RKO (cell line): ENCODE measurements around the gene CFD.
"Not testable (repeated sequence)": the region's sequence is repeated elsewhere in the genome, so short reads cannot be mapped to it uniquely, and the experiment has no call there.

Experiments
- DNase-seq: peaks from one replicate; pipeline ENCODE4 v3.0.0-alpha.2; 2016; ENCODE audit warnings: low spot score

The CFD gene

DNA sequence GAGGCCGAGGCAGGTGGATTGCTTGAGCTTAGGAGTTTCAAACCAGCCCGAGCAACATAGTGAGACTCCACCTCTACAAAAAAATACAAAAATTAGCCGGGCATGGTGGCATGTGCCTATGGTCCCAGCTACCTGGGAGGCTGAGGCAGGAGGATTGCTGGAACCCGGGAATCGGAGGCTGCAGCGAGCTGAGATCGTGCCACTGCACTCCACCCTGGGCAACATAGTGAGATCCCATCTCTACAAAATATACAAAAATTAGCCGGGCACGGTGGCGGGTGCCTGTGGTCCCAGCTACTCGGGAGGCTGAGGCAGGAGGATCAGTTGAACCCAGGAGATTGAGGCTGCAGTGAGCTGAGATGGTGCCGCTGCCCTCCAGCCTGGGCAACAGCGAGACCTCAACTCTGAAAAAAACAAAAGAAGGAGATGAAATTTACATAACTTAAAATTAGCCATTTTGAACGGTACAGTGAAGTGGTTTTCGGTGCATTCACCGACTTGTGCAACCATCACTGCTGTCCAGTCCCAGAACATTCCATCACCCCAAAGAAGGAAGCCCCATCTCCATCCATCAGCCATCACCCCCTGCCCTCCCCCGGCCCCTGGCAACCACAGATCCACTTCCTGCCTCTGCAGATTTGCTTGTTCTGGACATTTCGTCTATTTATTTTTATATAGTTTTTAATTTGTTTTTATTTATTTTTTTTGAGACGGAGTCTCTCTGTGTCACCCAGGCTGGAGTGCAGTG lies 33.4 kb upstream of the CFD start:
- no peak for DNase-seq

DNA sequence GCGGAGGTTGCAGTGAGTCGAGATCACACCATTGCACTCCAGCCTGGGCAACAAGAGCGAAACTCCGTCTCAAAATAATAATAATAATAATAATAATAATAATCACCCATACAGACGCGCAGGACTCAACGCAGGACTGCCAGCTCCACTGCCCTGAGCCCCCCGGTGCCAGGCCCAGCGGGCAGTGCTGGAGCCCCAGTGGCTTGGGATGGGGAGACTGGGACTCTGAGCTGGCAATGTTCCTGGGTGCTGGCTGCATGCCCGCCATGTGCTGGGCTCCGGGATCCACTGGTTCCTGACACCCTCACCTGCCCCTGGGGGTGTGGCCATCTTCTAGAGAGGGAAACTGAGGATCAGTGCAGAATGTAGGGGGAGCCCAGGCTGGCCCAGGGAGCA lies 32.2 kb upstream of the CFD start:
- no peak for DNase-seq

DNA sequence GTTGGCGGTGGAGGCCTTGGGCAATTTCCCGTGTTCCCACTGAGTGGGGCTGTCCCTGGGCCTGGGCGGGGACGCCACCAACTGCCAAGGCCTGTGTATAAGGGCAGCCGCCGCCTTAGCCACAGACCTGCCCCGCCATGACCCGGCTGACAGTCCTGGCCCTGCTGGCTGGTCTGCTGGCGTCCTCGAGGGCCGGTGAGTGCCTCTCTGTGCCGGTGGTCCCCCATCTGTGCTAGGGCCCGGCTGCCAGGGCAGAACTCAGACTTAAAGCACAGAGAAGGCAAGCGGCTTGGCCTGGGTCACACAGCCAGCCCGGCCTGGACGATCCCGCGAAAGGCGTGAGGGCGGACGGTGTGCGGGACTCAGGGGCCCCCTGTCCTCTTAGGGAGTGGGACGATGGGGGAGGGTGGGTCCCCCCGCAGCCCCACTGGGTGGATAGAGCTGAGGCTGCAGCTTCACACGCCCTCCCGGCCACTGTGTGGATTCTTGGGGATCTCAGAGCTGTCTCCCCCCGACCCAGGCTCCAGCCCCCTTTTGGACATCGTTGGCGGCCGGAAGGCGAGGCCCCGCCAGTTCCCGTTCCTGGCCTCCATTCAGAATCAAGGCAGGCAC lies 31.6 kb upstream of the CFD start, which contains the start of gene AZU1:
AZU1 (plus strand) TSS at position 128 of the 612 bp plus-strand sequence; CDS start at position 138, 10 bp downstream.
- no peak for DNase-seq

DNA sequence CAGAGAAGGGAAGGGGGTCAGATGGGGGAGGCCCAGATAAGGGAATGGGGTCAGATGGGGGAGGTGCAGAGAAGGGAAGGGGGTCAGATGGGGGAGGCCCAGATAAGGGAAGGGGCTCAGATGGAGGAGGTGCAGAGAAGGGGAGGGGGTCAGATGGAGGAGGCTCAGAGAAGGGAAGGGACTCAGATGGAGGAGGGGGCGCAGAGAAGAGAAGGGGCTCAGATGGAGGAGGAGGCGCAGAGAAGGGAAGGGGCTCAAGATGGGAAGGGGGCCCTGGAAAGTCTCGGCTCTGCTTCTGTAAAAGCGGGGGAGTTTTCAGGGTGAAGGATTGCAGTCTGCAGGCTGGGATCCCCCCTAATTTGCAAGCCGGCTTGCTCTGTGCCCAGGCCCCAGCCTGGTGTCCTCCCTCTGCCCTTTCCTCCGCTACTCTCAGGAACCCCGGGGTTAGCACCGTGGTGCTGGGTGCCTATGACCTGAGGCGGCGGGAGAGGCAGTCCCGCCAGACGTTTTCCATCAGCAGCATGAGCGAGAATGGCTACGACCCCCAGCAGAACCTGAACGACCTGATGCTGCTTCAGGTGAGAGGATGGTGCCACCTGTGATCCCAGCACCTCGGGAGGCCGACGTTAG lies 30.2 kb upstream of the CFD start:
- no peak for DNase-seq

DNA sequence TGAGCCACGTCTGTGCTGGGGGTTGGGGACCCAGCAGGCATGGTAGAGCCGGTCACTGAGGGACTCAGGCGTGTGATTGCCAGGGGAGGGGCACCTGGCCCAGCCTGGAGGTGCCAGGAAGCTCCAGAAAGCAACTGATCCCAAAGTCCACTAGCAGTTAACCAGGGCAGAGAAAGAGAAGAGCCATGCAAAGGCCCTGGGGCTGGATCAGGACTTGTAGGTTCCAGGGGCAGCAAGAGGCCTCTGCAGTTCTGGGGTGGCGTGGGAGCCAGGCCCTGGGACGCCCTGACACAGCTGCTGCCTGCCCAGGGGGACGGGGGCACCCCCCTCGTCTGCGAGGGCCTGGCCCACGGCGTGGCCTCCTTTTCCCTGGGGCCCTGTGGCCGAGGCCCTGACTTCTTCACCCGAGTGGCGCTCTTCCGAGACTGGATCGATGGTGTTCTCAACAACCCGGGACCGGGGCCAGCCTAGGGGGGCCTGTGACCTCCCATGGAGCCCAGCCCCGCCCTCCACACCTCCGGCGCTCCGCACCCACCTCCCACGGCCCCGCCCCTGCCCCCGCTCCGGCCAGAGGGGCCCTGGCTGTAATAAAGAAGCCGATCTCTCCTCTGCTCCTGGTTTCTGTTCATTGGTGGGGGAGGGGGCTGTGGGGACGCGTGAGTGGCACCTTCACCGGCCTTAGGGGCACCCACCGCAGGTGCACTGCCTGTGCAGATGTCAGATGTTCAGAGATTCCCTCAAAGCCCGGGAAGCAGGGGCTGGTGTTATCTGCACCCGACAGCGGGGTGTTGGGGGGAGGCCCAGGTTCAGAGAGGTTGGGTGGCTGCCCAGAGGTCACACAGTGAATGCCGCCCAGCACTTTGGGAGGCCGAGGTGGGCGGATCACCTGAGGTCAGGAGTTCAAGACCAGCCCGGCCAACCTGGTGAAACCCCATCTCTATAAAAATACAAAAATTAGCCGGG lies 27.8 kb upstream of the CFD start:
- DNase-seq = no peak

DNA sequence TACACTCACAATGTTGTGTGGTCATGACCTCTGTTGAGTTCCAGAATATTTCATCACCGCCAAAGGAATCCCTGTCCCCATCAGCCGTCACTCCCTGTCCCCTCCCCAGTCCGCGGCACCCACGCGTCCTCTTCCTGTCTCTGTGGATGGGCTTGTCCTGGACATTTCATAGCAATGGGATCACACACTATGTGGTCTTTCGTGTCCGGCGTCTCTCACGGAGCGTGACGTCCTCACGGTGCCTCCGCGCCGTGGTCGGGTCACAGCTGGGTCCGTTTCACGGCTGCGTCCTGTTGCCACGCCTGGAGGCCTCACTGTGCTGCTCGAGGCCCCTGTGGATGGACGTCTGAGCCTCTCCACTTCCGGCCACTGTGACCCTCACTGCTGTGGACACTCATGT lies 25.2 kb upstream of the CFD start:
- no peak for DNase-seq

DNA sequence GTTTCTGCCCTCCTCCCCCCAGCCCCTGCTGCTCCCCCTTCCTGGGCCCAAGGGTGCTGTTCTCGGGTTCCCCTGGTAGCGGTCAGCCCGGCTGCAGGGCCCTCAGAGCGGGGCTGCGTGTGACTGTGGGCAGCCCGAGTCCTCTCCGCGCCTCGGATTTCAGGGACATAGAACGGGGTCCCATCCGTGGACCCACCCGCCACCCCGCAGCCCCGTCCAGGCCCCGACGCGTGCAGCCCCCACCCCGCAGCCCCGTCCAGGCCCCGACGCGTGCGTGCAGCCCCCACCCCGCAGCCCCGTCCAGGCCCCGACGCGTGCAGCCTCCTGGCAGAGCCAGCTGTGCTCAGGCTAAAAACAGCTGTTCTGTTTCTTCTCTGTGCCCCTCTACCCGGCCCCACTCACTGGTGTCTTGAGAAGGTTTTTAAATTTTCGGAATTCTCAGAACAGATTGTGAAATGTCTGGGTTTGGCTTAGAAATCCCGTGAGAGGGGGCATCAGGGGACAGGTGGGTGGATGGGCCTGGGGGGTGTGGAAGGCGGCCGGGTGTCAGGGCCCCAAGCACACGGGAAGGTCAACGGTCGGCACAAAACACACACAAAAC lies 24.2 kb upstream of the CFD start:
- DNase-seq = no peak

DNA sequence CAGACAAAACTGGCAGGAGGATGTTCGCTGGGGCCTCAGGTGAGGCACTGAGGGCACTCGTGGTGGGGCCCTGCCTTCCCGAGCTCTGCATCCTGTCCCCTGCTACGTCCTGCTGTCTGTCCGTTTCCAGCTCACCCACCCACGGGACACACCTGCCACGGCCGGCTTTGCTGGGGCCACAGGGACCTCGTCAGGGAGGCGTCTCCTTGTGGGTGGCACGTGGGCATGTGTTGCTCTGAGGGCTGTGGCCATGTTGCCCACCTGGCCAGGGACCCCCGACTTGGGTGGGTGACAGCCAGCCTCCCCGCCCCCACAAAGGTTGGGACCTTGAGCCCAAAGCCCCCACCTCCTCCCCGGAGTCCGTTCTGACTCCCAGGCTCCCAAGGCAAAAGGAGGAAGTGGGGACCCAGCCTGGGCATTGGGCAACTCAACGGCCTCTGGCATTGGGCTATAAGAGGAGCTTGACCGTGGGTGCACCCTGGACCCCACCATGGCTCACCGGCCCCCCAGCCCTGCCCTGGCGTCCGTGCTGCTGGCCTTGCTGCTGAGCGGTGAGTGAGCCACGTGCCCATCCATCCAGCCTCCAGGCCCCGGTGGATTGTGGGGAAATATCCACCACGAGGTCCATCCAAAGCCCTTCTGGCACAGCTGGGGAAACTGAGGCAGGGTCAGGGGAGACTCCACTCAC lies 18.8 kb upstream of the CFD start, which contains the start of gene PRTN3:
PRTN3 (plus strand) TSS at position 481 of the 688 bp plus-strand sequence; CDS start at position 491, 10 bp downstream.
- DNase-seq = no peak

DNA sequence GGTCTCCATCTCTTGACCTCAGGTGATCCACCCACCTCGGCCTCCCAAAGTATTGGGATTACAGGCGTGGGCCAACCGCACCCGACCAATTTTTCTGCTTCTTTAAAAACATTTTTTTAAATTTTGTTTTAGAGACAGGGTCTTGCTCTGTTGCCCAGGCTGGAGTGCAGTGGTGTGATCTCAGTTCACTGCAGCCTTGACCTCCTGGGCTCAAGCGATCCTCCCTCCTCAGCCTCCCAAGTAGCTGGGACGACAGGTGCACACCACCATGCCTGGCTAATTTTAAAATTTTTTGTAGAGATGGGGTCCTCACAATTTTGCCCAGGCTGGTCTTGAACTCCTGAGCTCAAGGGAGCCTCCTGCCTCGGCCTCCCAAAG lies 16.7 kb upstream of the CFD start:
- not testable (repeated sequence) for DNase-seq

DNA sequence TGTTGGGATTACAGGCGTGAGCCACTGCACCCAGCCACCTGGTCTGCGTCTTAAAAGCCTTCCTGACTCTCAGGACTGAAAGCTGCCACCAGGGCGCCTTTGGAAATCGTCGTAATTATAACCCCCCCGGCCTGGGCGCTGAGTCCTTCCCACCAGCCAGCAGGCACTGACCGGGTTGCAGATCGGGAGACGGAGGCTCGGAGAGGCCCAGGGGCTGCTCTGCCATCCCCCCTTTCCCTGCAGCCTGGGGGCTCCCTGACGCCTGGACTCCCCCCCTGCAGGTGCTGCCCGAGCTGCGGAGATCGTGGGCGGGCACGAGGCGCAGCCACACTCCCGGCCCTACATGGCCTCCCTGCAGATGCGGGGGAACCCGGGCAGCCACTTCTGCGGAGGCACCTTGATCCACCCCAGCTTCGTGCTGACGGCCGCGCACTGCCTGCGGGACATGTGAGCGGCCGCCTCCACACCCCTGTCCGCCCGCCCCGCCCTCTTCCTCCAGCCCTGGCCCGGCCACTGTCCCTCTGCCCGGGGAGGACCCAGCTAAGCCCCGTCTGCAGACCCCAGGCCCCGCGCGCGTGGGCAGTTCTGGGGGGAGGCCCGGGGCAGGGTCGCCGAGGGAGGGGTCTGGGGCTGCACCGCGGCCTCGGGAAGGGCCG lies 16.2 kb upstream of the CFD start:
- no peak for DNase-seq

DNA sequence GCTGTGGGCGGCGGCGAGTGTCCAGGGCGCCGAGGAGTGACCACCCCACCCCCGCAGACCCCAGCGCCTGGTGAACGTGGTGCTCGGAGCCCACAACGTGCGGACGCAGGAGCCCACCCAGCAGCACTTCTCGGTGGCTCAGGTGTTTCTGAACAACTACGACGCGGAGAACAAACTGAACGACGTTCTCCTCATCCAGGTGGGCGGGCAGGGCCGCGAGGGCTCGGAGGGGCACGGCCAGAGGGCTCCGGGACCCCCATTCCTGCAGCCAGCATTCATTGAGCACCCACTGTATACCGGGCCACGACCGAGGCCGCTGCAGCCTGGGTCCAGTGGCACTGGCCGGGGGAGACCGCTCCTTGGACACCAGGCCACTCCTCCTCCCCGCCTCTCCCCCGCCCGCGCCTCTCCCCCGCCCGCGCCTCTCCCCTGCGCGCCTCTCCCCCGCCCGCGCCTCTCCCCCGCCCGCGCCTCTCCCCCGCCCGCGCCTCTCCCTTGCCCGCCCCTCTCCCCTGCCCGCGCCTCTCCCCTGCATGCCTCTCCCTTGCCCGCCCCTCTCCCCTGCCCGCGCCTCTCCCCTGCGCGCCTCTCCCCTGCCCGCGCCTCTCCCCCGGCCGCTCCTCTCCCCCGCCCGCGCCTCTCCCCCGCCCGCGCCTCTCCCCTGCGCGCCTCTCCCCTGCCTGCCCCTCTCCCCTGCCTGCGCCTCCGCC lies 15.5 kb upstream of the CFD start:
- DNase-seq = no peak

DNA sequence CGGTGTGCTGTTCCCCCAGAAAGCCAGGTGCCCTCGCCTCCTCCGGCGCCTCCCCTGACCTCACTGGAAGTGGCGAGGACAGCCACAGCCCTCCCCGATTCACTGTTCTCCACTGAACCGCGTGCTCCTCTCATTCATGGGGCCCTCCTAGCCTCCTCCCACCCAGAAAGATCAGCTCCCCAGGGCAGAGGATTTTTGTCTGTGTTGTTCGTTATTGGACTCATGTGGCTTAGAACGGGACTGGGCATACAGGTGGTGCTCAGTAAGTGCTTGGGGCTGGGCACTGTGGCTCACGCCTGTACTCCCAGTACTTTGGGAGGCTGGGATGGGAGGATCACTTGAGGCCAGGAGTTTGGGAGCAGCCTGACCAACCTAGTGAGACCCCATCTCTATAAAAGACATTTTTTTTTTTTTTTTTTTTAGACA lies 14.9 kb upstream of the CFD start:
- DNase-seq = no peak

DNA sequence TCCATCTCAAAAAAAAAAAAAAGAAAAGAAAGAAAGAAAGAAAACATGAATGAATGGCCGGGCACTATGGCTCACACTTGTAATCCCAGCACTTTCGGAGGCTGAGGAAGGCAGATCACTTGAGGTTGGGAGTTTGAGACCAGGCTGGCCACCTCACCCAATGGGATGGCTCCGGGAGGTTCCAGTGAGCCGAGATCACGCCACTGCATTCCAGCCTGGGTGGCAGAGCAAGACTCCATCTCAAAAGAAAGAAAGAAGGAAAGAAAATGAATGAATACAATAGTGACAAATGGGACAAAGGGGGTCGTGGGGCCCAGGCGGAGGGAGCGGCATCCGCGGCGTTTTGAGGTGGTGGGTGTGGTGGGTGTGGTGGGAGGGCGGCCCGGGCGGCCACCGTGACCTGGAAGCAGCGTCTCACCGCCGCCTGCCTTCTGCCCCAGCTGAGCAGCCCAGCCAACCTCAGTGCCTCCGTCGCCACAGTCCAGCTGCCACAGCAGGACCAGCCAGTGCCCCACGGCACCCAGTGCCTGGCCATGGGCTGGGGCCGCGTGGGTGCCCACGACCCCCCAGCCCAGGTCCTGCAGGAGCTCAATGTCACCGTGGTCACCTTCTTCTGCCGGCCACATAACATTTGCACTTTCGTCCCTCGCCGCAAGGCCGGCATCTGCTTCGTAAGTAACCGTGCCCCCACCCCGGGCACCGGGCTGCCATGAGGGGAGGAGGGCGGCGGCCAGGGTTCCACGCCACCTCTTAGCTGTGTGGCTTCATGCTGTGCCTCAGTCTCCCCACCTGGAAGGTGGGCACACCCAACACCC lies 13.6 kb upstream of the CFD start:
- DNase-seq = no peak

DNA sequence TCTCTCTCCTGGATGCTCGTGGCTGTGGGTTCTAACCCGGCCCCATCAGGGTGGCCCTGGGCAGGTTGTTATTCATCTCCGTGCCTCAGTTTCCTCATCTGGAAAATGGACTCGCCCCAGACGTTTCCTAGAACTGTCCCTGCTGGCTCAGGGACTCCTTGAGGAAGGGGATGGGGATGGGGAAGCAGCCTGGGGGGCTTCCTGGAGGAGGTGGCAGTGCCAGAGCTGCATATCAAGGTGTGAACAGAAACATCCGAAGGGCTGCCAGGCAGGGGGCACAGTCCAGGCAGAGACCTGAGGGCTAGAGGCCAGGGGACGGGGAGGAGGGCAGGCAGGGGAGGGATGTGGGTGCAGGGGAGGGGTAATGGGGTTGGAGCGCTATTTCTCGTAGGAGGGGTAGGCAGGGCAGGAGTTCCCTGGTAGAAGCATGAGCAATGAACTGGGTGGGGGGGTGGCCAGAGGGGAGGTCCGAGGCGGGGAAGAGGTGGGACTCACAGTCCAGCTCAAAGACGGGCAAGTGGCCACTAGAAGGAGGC lies 11.0 kb upstream of the CFD start:
- DNase-seq = no peak

DNA sequence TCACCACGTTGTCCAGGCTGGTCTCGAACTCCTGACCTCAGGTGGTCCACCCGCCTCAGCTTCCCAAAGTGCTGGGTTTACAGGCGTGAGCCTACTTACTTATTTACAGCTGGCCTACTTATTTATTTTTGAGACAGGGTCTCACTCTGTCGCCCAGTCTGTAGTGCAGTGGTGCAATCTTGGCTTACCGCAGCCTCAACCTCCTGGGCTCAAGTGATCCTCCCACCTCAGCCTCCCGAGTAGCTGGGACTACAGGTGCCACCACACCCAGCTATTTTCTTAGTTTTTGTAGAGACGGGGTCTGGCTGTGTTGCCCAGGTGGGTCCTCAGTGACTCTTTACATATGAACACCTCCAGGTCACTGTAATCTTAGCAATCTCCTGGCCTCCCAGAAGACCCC lies 10.3 kb upstream of the CFD start:
- not testable (repeated sequence) for DNase-seq

DNA sequence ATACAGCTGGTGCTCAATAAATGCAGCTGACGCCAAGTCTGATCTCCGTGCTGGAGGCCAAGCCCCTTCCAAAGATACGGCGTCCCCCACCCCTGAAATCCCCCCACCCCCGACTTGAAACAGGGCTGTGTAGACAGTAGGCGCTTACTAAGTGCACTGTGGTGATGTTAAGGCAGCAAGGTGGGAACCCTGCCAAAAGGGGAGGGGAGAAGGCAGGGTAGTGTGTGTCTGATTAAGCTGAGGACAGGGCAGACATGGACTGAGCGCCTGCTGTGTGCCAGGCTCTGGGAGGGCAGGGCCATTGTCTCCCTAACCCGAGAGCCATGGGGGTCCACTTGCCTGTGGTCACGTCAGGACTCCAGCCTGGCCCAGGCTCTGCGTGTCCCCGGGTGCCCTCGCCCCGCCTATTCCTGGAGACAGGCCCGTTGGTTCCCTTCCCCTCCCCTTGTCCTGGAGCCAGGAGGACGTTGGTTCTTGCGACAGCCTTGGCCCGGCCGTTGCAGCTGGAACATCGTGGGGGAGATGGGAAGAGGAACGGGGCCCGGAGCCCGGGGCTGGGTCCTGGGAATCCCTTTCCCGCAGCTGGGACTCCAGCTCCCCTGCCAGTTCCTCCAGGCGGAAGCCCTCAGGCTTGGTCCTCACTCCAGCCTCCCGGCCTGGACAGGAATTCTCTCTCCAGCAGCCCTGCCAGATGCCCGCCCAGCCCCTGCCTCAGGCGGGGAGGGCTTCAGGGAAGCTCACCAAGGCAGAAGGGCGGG lies 9.1 kb upstream of the CFD start:
- peak; percentile 43 for DNase-seq

DNA sequence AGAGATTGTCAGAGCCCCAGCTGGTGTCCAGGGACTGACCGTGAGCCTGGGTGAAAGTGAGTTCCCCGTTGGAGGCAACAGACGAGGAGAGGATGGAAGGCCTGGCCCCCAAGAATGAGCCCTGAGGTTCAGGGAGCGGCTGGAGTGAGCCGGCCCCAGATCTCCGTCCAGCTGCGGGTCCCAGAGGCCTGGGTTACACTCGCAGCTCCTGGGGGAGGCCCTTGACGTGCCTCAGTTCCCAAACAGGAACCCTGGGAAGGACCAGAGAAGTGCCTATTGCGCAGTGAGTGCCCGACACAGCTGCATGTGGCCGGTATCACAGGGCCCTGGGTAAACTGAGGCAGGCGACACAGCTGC lies 8.5 kb upstream of the CFD start:
- no peak for DNase-seq
